ENCODE results near the gene AADACL4.

GRCh38 chr1:12629511-12629956 lies 14.4 kb upstream of the AADACL4 start:
- TF ChIP-seq EZH2 (IDR thresholded peaks at IDR 0.05; ENCODE audit: low read length) (no peak), CTCF (optimal IDR thresholded peaks at IDR 0.05 in 1 of 3, IDR thresholded peaks at IDR 0.05 in 1 of 3, conservative IDR thresholded peaks at IDR 0.05 in 1 of 3; ENCODE audit: extremely low read depth in 1 of 3, insufficient read depth in 2 of 3, low read length in 3 of 3) (no peak)

Data from keratinocyte (primary cell).